Activated CD8-positive, alpha-beta T cell treated with anti-CD3 and anti-CD28 coated beads for 36 hours (primary cell): ENCODE results near the gene NBEAL2. TPM values are rescaled to one million over a fixed set of nuclear protein-coding genes. Genes with fewer than 3 reads are reported as not detected.

ENCODE experiments used
- ATAC-seq: fragments of 200-7000 bp; cut with Tn5 transposase; one replicate; pipeline ENCODE4 v1.10.0; 2021; ENCODE audit warnings: mild to moderate bottlenecking, moderate library complexity
- CTCF ChIA-PET: fragments of 350-600 bp; sonication (Branson Sonifier 250); formaldehyde crosslinking; loops from one replicate; lab custom pipeline; 2021; ENCODE audit warnings: antibody characterized with exemption; lab: Charles Lee
- POLR2A ChIA-PET: fragments of 350-600 bp; sonication (Branson Sonifier 250); formaldehyde crosslinking; loops from one replicate; lab custom pipeline; 2021; ENCODE audit warnings: antibody characterized with exemption; lab: Charles Lee
- DNase-seq: peaks from one replicate; pipeline ENCODE4 v3.0.0-alpha.2; 2020
- H3K27ac Mint-ChIP-seq: one replicate; pipeline ENCODE4 v1.8.0; 2021; ENCODE audit warnings: mild to moderate bottlenecking, mixed read lengths
- H3K27me3 Mint-ChIP-seq: one replicate; pipeline ENCODE4 v1.8.0; 2021; ENCODE audit warnings: mixed read lengths
- H3K36me3 Mint-ChIP-seq: one replicate; pipeline ENCODE4 v1.8.0; 2021; ENCODE audit warnings: low read depth, mixed read lengths
- H3K4me1 Mint-ChIP-seq: one replicate; pipeline ENCODE4 v1.8.0; 2021; ENCODE audit warnings: low read depth, mixed read lengths
- H3K4me3 Mint-ChIP-seq: one replicate; pipeline ENCODE4 v1.8.0; 2021; ENCODE audit warnings: mild to moderate bottlenecking, moderate library complexity, mixed read lengths
- H3K9me3 Mint-ChIP-seq: one replicate; pipeline ENCODE4 v1.8.0; 2021; ENCODE audit warnings: mixed read lengths
- CTCF ChIP-seq: fragments of 200-600 bp; IDR thresholded peaks from one replicate; pipeline ENCODE4 v1.8.0; 2022; ENCODE audit warnings: antibody characterized with exemption, mild to moderate bottlenecking
- intact Hi-C: fragments of 100-400 bp; cut with micrococcal nuclease; formaldehyde crosslinking; loops from one replicate; pipeline ENCODE4 v1.10.0; 2022
- total RNA-seq, 2 experiments: library from RNA; stranded (reverse); gene quantifications; one replicate each; pipeline ENCODE4 v1.2.3, GENCODE V29; 2021

The NBEAL2 gene
- total RNA-seq, 2 experiments from 2014 or later = 58.9 to 63.7 TPM

- Mint-ChIP-seq H3K4me1 (peaks cover 34% of the 10 kb centered on the region), H3K36me3 (peaks cover 14% of the 10 kb centered on the region), H3K9me3 (no peaks in the 10 kb centered on the region), H3K27ac (no peak overlapping the region), H3K4me3 (no peak overlapping the region), H3K27me3 (no peaks in the 10 kb centered on the region)
- ChIA-PET CTCF (interaction anchor here (1.5 kb wide), 1 partner anchor 69 kb away, joined by 3 read pairs; no protein-coding TSS in a partner anchor), POLR2A (interaction anchor here (4.6 kb wide), 1 partner anchor 14 kb away, joined by 20 read pairs; no protein-coding TSS in a partner anchor)
- intact Hi-C loops = no loop called here
- ATAC-seq (no peak), DNase-seq (no peak)
- TF ChIP-seq CTCF = no peak
Observed at GRCh38 chr3:46992231-46992630, 12.8 kb downstream of the NBEAL2 start.

- Mint-ChIP-seq H3K9me3 (no peaks in the 10 kb centered on the region), H3K36me3 (peaks cover 17% of the 10 kb centered on the region), H3K4me3 (no peak overlapping the region), H3K27ac (no peak overlapping the region), H3K27me3 (no peaks in the 10 kb centered on the region), H3K4me1 (peaks cover 33% of the 10 kb centered on the region)
- POLR2A ChIA-PET = interaction anchor here (1.5 to 4.6 kb wide), 3 partner anchors 8 to 16 kb away, joined by 4 to 20 read pairs (median 6); no protein-coding TSS in a partner anchor
- no peak for TF ChIP-seq CTCF
- CTCF ChIA-PET = interaction anchor here (0.8 kb wide), 1 partner anchor 13 kb away, joined by 3 read pairs; the partner anchor contains the start of gene NBEAL2
- no peak for ATAC-seq
- intact Hi-C loops = no loop called here
- no peak for DNase-seq
Observed at GRCh38 chr3:46993292-46993691, 13.8 kb downstream of the NBEAL2 start.

GRCh38 chr3:46993986-46994385 is 14.5 kb downstream of the NBEAL2 start:
- H3K4me1 Mint-ChIP-seq = peaks cover 28% of the 10 kb centered on the region
- H3K4me3 Mint-ChIP-seq = no peak overlapping the region
- ChIA-PET POLR2A (interaction anchor here (1.5 to 4.6 kb wide), 3 partner anchors 9 to 15 kb away, joined by 4 to 20 read pairs (median 6); no protein-coding TSS in a partner anchor), CTCF (interaction anchor here (0.8 kb wide), 1 partner anchor 14 kb away, joined by 3 read pairs; the partner anchor contains the start of gene NBEAL2)
- DNase-seq = no peak
- no peak for TF ChIP-seq CTCF
- H3K27me3 Mint-ChIP-seq = no peaks in the 10 kb centered on the region
- H3K36me3 Mint-ChIP-seq = peaks cover 18% of the 10 kb centered on the region
- H3K27ac Mint-ChIP-seq = no peak overlapping the region
- intact Hi-C loops = no loop called here
- H3K9me3 Mint-ChIP-seq = no peaks in the 10 kb centered on the region
- no peak for ATAC-seq

GRCh38 chr3:46994801-46995731 is 15.6 kb downstream of the NBEAL2 start:
- ChIA-PET POLR2A (interaction anchor here (1.5 to 4.6 kb wide), 2 partner anchors 11 to 14 kb away, joined by 4 to 20 read pairs; no protein-coding TSS in a partner anchor), CTCF (no interaction called here)
- Mint-ChIP-seq H3K36me3 (peaks cover 11% of the 10 kb centered on the region), H3K27ac (no peak overlapping the region), H3K9me3 (no peaks in the 10 kb centered on the region), H3K27me3 (no peaks in the 10 kb centered on the region), H3K4me1 (peaks cover 20% of the 10 kb centered on the region), H3K4me3 (no peak overlapping the region)
- ATAC-seq (no peak), DNase-seq (no peak)
- intact Hi-C loops = loop anchor here (5.0 kb wide), 1 partner anchor 73 kb away; no protein-coding TSS in a partner anchor
- TF ChIP-seq CTCF = no peak
